22Rv1 (cell line): ENCODE measurements around the gene AGBL3.
"Not testable (repeated sequence)": the region's sequence is repeated elsewhere in the genome, so short reads cannot be mapped to it uniquely, and the experiment has no call there.

ENCODE experiments used
- CTCF ChIP-seq: fragments of 450-650 bp; IDR thresholded peaks from 2 replicates; pipeline ENCODE4 v1.5.1; 2017; ENCODE audit warnings: mild to moderate bottlenecking
- ZFX ChIP-seq: fragments of 450-650 bp; IDR thresholded peaks from 2 replicates; pipeline ENCODE4 v1.6.1; 2017; ENCODE audit warnings: antibody characterized with exemption, borderline replicate concordance

GRCh38 chr7:135067017-135067416 is 80.7 kb downstream of the AGBL3 start:
- TF ChIP-seq CTCF, ZFX: not testable (repeated sequence)
